ENCODE data around the gene KRTAP5-9.

- TF ChIP-seq POLR2AphosphoS5 (IDR thresholded peaks at IDR 0.05; ENCODE audit: borderline replicate concordance, low read depth, low read length): no peak
- TF ChIP-seq EZH2 (IDR thresholded peaks at IDR 0.05): no peak
Observed at GRCh38 chr11:71577469-71578004, 29.3 kb downstream of the KRTAP5-9 start.

Measured in SK-N-MC (cell line).